Type B pancreatic cell (in vitro differentiated cells): Measurements from ENCODE around the gene KDM4B. TPM values are rescaled to one million over a fixed set of nuclear protein-coding genes. Genes with fewer than 3 reads are reported as not detected.

Source experiments
- DNase-seq: peaks from one replicate; pipeline ENCODE4 v3.0.0; 2021; ENCODE audit warnings: mixed read lengths; ENCODE audit not compliant: unreplicated experiment; ENCODE audit errors: extremely low spot score
- H3K27ac Mint-ChIP-seq: 2 replicates; pipeline ENCODE4 v1.8.0; 2021; ENCODE audit warnings: mild to moderate bottlenecking, mixed read lengths
- H3K27me3 Mint-ChIP-seq: 2 replicates; pipeline ENCODE4 v1.8.0; 2021; ENCODE audit warnings: mixed read lengths
- H3K36me3 Mint-ChIP-seq: 2 replicates; pipeline ENCODE4 v1.8.0; 2021; ENCODE audit warnings: mixed read lengths
- H3K4me1 Mint-ChIP-seq: one replicate; pipeline ENCODE4 v1.8.0; 2021; ENCODE audit warnings: mixed read lengths; ENCODE audit not compliant: unreplicated experiment
- H3K4me3 Mint-ChIP-seq: 2 replicates; pipeline ENCODE4 v1.8.0; 2021; ENCODE audit warnings: mild to moderate bottlenecking, mixed read lengths
- H3K9me3 Mint-ChIP-seq: 2 replicates; pipeline ENCODE4 v1.8.0; 2021; ENCODE audit warnings: mixed read lengths
- total RNA-seq: library from RNA; stranded (reverse); gene quantifications from 2 replicates; pipeline ENCODE4 v1.2.1, GENCODE V29; 2021; ENCODE audit warnings: low replicate concordance
- TF ChIP-seq, protein P1 (sequence below): fragments of 200-600 bp; sonication (generic); conservative IDR thresholded peaks from 2 replicates; pipeline ENCODE4 v1.5.0; 2021; ENCODE audit warnings: antibody characterized with exemption, mild to moderate bottlenecking

The KDM4B gene
- total RNA-seq, 1 donor from 2014 or later: 48.8 TPM

GRCh38 chr19:4976401-4977298 lies 7.7 kb downstream of the KDM4B start:
- H3K27ac Mint-ChIP-seq: peak overlapping the region; percentile 55
- TF ChIP-seq, protein P1, sequence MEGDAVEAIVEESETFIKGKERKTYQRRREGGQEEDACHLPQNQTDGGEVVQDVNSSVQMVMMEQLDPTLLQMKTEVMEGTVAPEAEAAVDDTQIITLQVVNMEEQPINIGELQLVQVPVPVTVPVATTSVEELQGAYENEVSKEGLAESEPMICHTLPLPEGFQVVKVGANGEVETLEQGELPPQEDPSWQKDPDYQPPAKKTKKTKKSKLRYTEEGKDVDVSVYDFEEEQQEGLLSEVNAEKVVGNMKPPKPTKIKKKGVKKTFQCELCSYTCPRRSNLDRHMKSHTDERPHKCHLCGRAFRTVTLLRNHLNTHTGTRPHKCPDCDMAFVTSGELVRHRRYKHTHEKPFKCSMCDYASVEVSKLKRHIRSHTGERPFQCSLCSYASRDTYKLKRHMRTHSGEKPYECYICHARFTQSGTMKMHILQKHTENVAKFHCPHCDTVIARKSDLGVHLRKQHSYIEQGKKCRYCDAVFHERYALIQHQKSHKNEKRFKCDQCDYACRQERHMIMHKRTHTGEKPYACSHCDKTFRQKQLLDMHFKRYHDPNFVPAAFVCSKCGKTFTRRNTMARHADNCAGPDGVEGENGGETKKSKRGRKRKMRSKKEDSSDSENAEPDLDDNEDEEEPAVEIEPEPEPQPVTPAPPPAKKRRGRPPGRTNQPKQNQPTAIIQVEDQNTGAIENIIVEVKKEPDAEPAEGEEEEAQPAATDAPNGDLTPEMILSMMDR: peak; percentile 30
- peak overlapping the region; percentile 52 for H3K4me3 Mint-ChIP-seq
- H3K36me3 Mint-ChIP-seq: no peaks in the 10 kb centered on the region
- H3K9me3 Mint-ChIP-seq: no peaks in the 10 kb centered on the region
- no peak for DNase-seq
- peaks cover 36% of the 10 kb centered on the region for H3K4me1 Mint-ChIP-seq
- no peaks in the 10 kb centered on the region for H3K27me3 Mint-ChIP-seq

GRCh38 chr19:4977299-4978174 lies 8.6 kb downstream of the KDM4B start:
- Mint-ChIP-seq H3K4me1 (peaks cover 34% of the 10 kb centered on the region), H3K27me3 (no peaks in the 10 kb centered on the region), H3K36me3 (no peaks in the 10 kb centered on the region), H3K9me3 (no peaks in the 10 kb centered on the region), H3K27ac (peak overlapping the region; percentile 45), H3K4me3 (peak overlapping the region; percentile 52)
- DNase-seq: no peak
- TF ChIP-seq, protein P1: no peak

DNA sequence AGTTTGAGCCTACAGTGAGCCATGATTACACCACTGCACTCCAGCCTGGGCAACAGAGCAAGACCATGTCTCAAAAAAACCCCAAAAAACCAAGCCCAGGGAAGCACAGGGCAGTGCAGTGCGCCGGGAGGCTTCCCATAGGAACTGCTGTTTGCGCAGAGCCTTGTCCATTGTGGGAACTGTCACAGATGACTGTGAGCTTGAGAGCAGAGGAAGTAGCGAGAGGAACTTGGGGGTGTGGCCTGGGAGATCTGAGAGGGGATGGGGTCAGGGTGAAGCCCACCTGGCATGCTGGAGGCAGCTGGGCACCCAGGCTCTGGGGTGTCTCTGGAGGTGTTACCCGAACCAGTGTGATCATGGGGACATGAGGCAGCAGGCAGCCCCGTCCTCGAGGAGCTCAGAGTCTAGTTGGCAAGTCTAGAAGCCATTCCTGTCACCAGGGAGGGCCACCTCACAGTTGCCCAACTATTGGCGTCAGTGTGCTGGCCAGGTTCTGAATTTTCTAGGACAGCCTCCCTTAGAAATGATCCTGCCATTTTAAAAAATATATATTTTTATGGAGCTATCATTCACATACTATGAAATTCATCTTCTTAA lies 10.4 kb downstream of the KDM4B start:
- Mint-ChIP-seq H3K27ac (no peak overlapping the region), H3K27me3 (no peaks in the 10 kb centered on the region), H3K9me3 (no peaks in the 10 kb centered on the region), H3K4me3 (no peak overlapping the region), H3K4me1 (peaks cover 33% of the 10 kb centered on the region), H3K36me3 (no peaks in the 10 kb centered on the region)
- no peak for DNase-seq
- TF ChIP-seq, protein P1: no peak

DNA sequence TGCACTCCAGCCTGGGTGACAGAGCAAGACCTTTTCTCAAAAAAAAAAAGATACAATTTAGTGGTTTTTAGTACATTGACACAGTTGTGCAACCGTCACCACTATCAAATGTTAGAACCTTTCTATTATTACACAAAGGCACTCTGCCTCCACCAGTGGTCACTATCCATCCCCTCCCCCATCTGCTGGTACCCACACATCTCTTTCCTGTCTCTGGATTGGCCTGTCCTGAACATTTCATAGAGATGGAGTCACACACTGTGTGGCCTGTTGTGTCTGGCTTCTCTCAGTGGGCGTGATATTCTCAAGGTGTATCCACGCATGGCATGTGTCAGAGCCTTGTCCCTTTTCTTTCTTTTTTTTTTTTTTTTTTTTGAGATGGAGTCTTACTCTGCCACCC lies 11.2 kb downstream of the KDM4B start:
- no peaks in the 10 kb centered on the region for H3K9me3 Mint-ChIP-seq
- H3K4me3 Mint-ChIP-seq: no peak overlapping the region
- H3K27ac Mint-ChIP-seq: peak overlapping the region; percentile 41
- H3K36me3 Mint-ChIP-seq: no peaks in the 10 kb centered on the region
- no peaks in the 10 kb centered on the region for H3K27me3 Mint-ChIP-seq
- TF ChIP-seq, protein P1: no peak
- H3K4me1 Mint-ChIP-seq: peaks cover 31% of the 10 kb centered on the region
- DNase-seq: no peak

- H3K9me3 Mint-ChIP-seq: no peaks in the 10 kb centered on the region
- H3K27me3 Mint-ChIP-seq: no peaks in the 10 kb centered on the region
- H3K4me3 Mint-ChIP-seq: no peak overlapping the region
- no peaks in the 10 kb centered on the region for H3K36me3 Mint-ChIP-seq
- TF ChIP-seq, protein P1: peak; percentile 56
- DNase-seq: no peak
- no peak overlapping the region for H3K27ac Mint-ChIP-seq
- H3K4me1 Mint-ChIP-seq: peaks cover 34% of the 10 kb centered on the region
Measured at GRCh38 chr19:4980838-4981680, 12.1 kb downstream of the KDM4B start.
